Prostate gland (tissue), 2 donors: ENCODE results near the gene DNAJB14.

Experiments used
- CTCF ChIP-seq, 4 experiments: fragments of 200-600 bp in 2 of 4; fragments of 450-650 bp in 2 of 4; sonication (generic) in 2 of 4; IDR thresholded peaks; 1 replicate in 3 of 4; 2 replicates in 1 of 4; pipeline ENCODE4 v1.5.1; 2016 to 2019; ENCODE audit warnings: antibody characterized with exemption in 4 of 4, mild to moderate bottlenecking in 2 of 4, moderate library complexity in 2 of 4
- POLR2A ChIP-seq: fragments of 450-650 bp; IDR thresholded peaks from one replicate; pipeline ENCODE4 v1.6.1; 2016; ENCODE audit warnings: antibody characterized with exemption, mild to moderate bottlenecking

- no peak for TF ChIP-seq CTCF (IDR thresholded peaks at IDR 0.05)
- no peak for TF ChIP-seq POLR2A
These were observed 67.8 kb downstream of the DNAJB14 start for GRCh38 chr4:99878604-99879003.
